Astrocyte (in vitro differentiated cells and primary cell): ENCODE measurements around the gene TNFSF13B. TPM values are rescaled to one million over a fixed set of nuclear protein-coding genes. Genes with fewer than 3 reads are reported as not detected.

Experiments
- DNase-seq: peaks from one replicate; pipeline ENCODE4 v3.0.0-alpha.2; 2010; ENCODE audit warnings: low read depth
- FAIRE-seq: peaks from 2 replicates; lab custom pipeline; 2011; peaks lifted over from hg19 to GRCh38; lab: Jason Lieb, UNC
- H2AFZ ChIP-seq: 2 replicates; pipeline ENCODE4 v1.6.0; 2012; ENCODE audit warnings: low read depth, low read length, inconsistent platforms
- H3K27ac ChIP-seq: 2 replicates; pipeline ENCODE4 v1.5.1; 2011; ENCODE audit warnings: low read depth, low read length, inconsistent platforms
- H3K27me3 ChIP-seq: 2 replicates; pipeline ENCODE4 v1.6.0; 2011; ENCODE audit warnings: low read length, inconsistent platforms; ENCODE audit not compliant: insufficient read depth
- H3K36me3 ChIP-seq: 2 replicates; pipeline ENCODE4 v1.5.1; 2011; ENCODE audit warnings: low read length, inconsistent platforms; ENCODE audit not compliant: insufficient read depth
- H3K4me1 ChIP-seq: 2 replicates; pipeline ENCODE4 v1.5.1; 2011; ENCODE audit warnings: low read length, inconsistent platforms; ENCODE audit not compliant: insufficient read depth
- H3K4me2 ChIP-seq: 2 replicates; pipeline ENCODE4 v1.6.0; 2012; ENCODE audit warnings: low read length, inconsistent platforms
- H3K4me3 ChIP-seq: 2 replicates; pipeline ENCODE4 v1.5.1; 2011; ENCODE audit warnings: low read depth, mild to moderate bottlenecking, low read length, inconsistent platforms; ENCODE audit not compliant: insufficient read depth
- H3K79me2 ChIP-seq: 2 replicates; pipeline ENCODE4 v1.6.0; 2012; ENCODE audit warnings: mild to moderate bottlenecking, low read length, inconsistent platforms; ENCODE audit not compliant: insufficient read depth
- H3K9ac ChIP-seq: 2 replicates; pipeline ENCODE4 v1.6.0; 2012; ENCODE audit warnings: mild to moderate bottlenecking, low read length, inconsistent platforms
- H3K9me3 ChIP-seq: 2 replicates; pipeline ENCODE4 v1.5.1; 2012; ENCODE audit warnings: low read depth, mild to moderate bottlenecking, low read length, inconsistent platforms; ENCODE audit not compliant: insufficient read depth
- H4K20me1 ChIP-seq: 2 replicates; pipeline ENCODE4 v1.6.0; 2012; ENCODE audit warnings: low read length, inconsistent platforms; ENCODE audit not compliant: insufficient read depth
- H3K27ac Mint-ChIP-seq: one replicate; pipeline ENCODE4 v1.8.0; 2021; ENCODE audit warnings: mild to moderate bottlenecking, mixed read lengths; ENCODE audit not compliant: unreplicated experiment
- H3K27me3 Mint-ChIP-seq: one replicate; pipeline ENCODE4 v1.8.0; 2021; ENCODE audit warnings: low read depth, mixed read lengths; ENCODE audit not compliant: unreplicated experiment
- H3K36me3 Mint-ChIP-seq: one replicate; pipeline ENCODE4 v1.8.0; 2021; ENCODE audit warnings: low read depth, mixed read lengths; ENCODE audit not compliant: unreplicated experiment
- H3K4me1 Mint-ChIP-seq: one replicate; pipeline ENCODE4 v1.8.0; 2021; ENCODE audit warnings: low read depth, mixed read lengths; ENCODE audit not compliant: unreplicated experiment
- H3K4me3 Mint-ChIP-seq: one replicate; pipeline ENCODE4 v1.8.0; 2021; ENCODE audit warnings: mild to moderate bottlenecking, moderate library complexity, mixed read lengths; ENCODE audit not compliant: unreplicated experiment
- H3K9me3 Mint-ChIP-seq: one replicate; pipeline ENCODE4 v1.8.0; 2021; ENCODE audit warnings: mild to moderate bottlenecking, mixed read lengths; ENCODE audit not compliant: unreplicated experiment
- EZH2 ChIP-seq: IDR thresholded peaks from 2 replicates; pipeline ENCODE4 v1.6.1; 2012; ENCODE audit warnings: mild to moderate bottlenecking, low read length, inconsistent platforms; ENCODE audit not compliant: insufficient read depth
- total RNA-seq: library from RNA; stranded (reverse); gene quantifications from 2 replicates; pipeline ENCODE4 v1.2.1, GENCODE V29; 2021
- TF ChIP-seq, protein P1 (sequence below): IDR thresholded peaks from 2 replicates; pipeline ENCODE4 v1.5.1; 2011; ENCODE audit warnings: low read depth, mild to moderate bottlenecking, inconsistent platforms, low read length, moderate library complexity; ENCODE audit not compliant: insufficient read depth

The TNFSF13B gene
- total RNA-seq, 1 donor from 2014 or later: 1.7 TPM

DNA sequence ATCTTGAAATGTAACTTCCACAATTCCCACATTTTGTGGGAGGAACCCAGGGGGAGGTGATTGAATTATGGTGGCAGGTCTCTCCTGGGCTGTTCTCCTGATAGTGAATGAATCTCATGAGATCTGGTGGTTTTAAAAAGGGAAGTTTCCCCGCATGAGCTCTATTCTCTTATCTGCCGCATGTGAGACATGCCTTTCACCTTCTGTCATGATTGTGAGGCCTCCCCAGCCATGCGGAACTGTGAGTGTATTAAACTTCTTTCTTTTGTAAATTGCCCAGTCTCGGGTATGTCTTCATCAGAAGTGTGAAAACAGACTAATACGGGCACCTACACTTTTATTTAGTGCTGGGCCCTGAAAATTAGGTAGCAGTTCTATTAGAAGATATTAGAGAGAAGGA, 45.8 kb downstream of the TNFSF13B start:
- H3K36me3 Mint-ChIP-seq: no peaks in the 10 kb centered on the region
- Histone ChIP-seq H3K4me3 (no peak overlapping the region), H2AFZ (no peak overlapping the region), H3K9me3 (no peaks in the 10 kb centered on the region), H3K27ac (no peak overlapping the region), H3K4me2 (no peak overlapping the region), H3K9ac (no peak overlapping the region), H3K27me3 (no peaks in the 10 kb centered on the region), H3K36me3 (no peaks in the 10 kb centered on the region), H3K79me2 (no peaks in the 10 kb centered on the region), H3K4me1 (no peaks in the 10 kb centered on the region), H4K20me1 (no peaks in the 10 kb centered on the region)
- H3K9me3 Mint-ChIP-seq: peaks cover 2% of the 10 kb centered on the region
- TF ChIP-seq, protein P1, sequence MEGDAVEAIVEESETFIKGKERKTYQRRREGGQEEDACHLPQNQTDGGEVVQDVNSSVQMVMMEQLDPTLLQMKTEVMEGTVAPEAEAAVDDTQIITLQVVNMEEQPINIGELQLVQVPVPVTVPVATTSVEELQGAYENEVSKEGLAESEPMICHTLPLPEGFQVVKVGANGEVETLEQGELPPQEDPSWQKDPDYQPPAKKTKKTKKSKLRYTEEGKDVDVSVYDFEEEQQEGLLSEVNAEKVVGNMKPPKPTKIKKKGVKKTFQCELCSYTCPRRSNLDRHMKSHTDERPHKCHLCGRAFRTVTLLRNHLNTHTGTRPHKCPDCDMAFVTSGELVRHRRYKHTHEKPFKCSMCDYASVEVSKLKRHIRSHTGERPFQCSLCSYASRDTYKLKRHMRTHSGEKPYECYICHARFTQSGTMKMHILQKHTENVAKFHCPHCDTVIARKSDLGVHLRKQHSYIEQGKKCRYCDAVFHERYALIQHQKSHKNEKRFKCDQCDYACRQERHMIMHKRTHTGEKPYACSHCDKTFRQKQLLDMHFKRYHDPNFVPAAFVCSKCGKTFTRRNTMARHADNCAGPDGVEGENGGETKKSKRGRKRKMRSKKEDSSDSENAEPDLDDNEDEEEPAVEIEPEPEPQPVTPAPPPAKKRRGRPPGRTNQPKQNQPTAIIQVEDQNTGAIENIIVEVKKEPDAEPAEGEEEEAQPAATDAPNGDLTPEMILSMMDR: no peak
- TF ChIP-seq EZH2: no peak
- FAIRE-seq: no peak
- DNase-seq: no peak
- H3K4me1 Mint-ChIP-seq: peaks cover 1% of the 10 kb centered on the region
- H3K27me3 Mint-ChIP-seq: no peaks in the 10 kb centered on the region
- H3K4me3 Mint-ChIP-seq: no peak overlapping the region
- no peak overlapping the region for H3K27ac Mint-ChIP-seq

DNA sequence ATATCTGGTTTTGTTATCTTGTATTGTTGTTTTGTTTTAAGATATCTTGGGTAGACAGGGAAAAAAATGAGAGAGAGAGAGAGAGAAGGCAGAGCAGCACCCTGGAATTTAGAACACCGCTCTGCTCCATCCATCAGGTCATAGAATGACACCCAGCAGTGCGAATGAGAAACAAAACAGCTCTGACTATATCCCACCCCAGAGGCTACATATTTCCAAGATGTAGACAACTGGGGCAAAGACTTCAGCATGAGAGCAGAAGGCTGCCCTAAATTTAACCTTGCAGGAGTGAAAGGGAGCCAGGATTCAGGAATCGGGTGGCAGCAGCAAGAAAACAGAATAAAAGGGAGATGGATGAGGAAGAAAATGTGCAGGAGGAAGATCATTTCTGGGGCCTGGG, 46.5 kb downstream of the TNFSF13B start:
- Mint-ChIP-seq H3K27ac (no peak overlapping the region), H3K4me1 (peaks cover 1% of the 10 kb centered on the region), H3K4me3 (no peak overlapping the region), H3K9me3 (peaks cover 2% of the 10 kb centered on the region), H3K27me3 (no peaks in the 10 kb centered on the region), H3K36me3 (no peaks in the 10 kb centered on the region)
- no peaks in the 10 kb centered on the region for H3K79me2 ChIP-seq
- no peak for FAIRE-seq
- no peak overlapping the region for H3K4me2 ChIP-seq
- H4K20me1 ChIP-seq: no peaks in the 10 kb centered on the region
- no peak overlapping the region for H3K9ac ChIP-seq
- H2AFZ ChIP-seq: no peak overlapping the region
- peak; percentile 14 for DNase-seq
- H3K4me3 ChIP-seq: no peak overlapping the region
- H3K27ac ChIP-seq: no peak overlapping the region
- H3K9me3 ChIP-seq: no peaks in the 10 kb centered on the region
- H3K4me1 ChIP-seq: no peaks in the 10 kb centered on the region
- TF ChIP-seq EZH2: no peak
- TF ChIP-seq, protein P1: no peak
- no peaks in the 10 kb centered on the region for H3K36me3 ChIP-seq
- H3K27me3 ChIP-seq: no peaks in the 10 kb centered on the region

DNA sequence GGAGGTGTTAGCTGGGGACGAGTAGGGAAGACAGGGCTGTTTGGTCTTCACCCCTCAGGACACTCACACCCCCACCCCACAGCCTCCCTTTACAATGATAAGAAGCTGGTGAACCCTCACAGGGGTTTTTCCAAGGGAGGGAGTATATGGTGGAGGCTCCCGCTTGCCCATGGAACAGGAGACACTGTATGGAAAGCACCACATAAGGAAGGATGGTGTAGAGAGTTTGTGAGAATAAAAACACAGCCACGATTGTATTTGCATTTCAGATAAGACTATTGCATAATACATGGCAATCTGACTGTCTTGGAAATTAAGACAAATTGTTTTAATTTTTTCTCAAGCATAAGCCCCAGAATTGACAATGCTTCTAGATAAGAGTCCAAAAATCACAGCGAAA, 46.9 kb downstream of the TNFSF13B start:
- no peak for FAIRE-seq
- Histone ChIP-seq H3K36me3 (no peaks in the 10 kb centered on the region), H3K79me2 (no peaks in the 10 kb centered on the region), H3K9me3 (no peaks in the 10 kb centered on the region), H3K9ac (no peak overlapping the region), H4K20me1 (no peaks in the 10 kb centered on the region), H3K27me3 (no peaks in the 10 kb centered on the region), H3K27ac (no peak overlapping the region), H3K4me1 (no peaks in the 10 kb centered on the region), H3K4me3 (no peak overlapping the region), H3K4me2 (no peak overlapping the region), H2AFZ (no peak overlapping the region)
- Mint-ChIP-seq H3K36me3 (no peaks in the 10 kb centered on the region), H3K4me1 (peaks cover 1% of the 10 kb centered on the region), H3K27ac (no peak overlapping the region), H3K9me3 (peaks cover 2% of the 10 kb centered on the region), H3K27me3 (no peaks in the 10 kb centered on the region), H3K4me3 (no peak overlapping the region)
- no peak for TF ChIP-seq EZH2
- TF ChIP-seq, protein P1: no peak
- no peak for DNase-seq
